ENCODE data around the gene GOLGA8Q. TPM values are rescaled to one million over a fixed set of nuclear protein-coding genes. Genes with fewer than 3 reads are reported as not detected.

Gene GOLGA8Q, protein sequence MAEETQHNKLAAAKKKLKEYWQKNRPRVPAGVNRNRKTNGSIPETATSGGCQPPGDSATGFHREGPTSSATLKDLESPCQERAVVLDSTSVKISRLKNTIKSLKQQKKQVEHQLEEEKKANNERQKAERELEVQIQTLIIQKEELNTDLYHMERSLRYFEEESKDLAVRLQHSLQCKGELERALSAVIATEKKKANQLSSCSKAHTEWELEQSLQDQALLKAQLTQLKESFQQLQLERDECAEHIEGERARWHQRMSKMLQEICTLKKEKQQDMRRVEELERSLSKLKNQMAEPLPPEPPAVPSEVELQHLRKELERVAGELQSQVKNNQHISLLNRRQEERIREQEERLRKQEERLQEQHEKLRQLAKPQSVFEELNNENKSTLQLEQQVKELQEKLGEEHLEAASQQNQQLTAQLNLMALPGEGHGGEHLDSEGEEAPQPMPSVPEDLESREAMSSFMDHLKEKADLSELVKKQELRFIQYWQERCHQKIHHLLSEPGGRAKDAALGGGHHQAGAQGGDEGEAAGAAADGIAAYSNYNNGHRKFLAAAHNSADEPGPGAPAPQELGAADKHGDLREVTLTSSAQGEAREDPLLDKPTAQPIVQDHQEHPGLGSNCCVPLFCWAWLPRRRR
- 1 to 10 TPM in 1 of 2 experiments, under 1 TPM in 1; 0.75 to 1.1 TPM for total RNA-seq

DNA sequence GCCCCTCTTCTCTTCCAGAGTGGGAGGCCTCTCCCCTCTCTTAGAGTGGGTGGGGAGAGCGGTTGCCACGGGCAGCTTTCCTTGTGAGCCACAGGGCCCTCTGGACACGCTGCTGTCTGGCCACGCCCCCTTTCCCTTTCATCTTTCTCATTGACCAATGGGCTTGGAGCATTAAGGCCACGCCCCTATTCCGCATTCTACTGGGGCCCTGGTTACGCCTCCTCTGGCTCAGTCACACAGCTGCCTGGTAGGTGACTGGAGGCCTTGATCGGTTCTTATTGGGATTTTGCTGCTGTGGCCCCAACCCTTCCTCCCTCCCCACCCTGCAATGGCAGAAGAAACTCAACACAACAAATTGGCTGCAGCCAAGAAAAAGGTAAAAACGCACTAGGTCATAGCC lies at the start of gene GOLGA8Q:
GOLGA8Q (plus strand) TSS at position 301 of the 400 bp plus-strand sequence; CDS start at position 329, 28 bp downstream.

GRCh38 chr15:30603796-30604195 lies 51.9 kb downstream of the GOLGA8Q start, which contains the start of gene GOLGA8H:
Gene GOLGA8H, plus strand, starts transcription at chr15:30604028. Its CDS starts 98 bp downstream, at chr15:30604126.

Other genes starting within 250 kb of the GOLGA8Q start
- gene CHRFAM7A, start 158.5 kb upstream of the GOLGA8Q start, total RNA-seq = not detected
- gene GOLGA8R, start 137.8 kb upstream of the GOLGA8Q start, total RNA-seq = 1 to 10 TPM; 2.1 to 2.5 TPM
- not detected for gene GOLGA8H, start 52.0 kb downstream of the GOLGA8Q start, total RNA-seq